ENCODE results near the gene STC2. TPM values are rescaled to one million over a fixed set of nuclear protein-coding genes. Genes with fewer than 3 reads are reported as not detected.

STC2 gene
- total RNA-seq, 1 donor from 2014 or later, result 12.2 TPM

DNA sequence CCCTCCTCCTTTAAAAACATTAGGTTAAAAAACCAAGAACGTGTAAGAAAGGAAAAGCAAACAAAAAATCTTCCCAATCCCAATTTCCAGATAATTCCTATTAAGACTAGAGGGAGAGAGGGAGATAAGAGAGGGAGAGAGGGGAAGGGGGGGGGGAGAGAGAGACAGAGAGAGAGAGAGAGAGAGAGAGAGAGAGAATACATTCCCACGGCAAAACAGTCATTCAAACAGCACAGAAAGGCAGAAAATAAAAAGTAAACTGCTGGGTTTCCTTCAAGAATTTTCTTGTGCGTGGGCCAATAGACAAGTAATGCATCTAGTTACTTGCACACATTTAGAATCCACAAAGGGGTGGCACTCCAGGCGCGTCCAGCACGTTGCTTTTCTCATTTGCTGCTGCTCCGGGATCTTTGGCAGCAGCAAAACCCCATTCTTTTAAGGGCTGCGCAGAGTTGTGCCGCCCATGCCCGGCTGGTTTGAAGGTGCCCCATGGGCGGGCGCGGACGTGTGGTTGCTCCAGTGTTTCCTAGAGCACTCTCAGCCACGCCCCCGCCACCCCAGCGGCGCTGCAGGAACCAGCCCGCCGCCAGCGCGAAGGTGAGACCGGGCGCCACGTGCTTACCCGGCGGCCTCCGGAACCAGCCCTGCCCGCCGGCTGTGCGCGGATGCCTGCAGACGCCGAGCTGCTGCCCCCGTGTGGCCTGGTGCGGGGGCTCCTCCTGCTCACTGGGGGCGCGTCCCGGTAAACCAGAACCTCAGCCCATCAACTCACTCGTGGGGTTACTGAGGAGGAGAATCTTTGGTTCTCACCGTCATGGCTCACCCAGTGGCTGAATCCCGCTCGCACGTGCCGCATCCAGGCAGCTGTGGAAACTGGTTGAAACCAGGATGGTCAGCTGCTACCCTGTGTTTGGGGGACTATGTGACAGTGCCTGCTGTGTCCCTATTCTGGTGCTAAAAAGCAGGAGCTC, 44.6 kb downstream of the STC2 start:
- no peak overlapping the region for H3K27ac Mint-ChIP-seq
- TF ChIP-seq, protein P1, sequence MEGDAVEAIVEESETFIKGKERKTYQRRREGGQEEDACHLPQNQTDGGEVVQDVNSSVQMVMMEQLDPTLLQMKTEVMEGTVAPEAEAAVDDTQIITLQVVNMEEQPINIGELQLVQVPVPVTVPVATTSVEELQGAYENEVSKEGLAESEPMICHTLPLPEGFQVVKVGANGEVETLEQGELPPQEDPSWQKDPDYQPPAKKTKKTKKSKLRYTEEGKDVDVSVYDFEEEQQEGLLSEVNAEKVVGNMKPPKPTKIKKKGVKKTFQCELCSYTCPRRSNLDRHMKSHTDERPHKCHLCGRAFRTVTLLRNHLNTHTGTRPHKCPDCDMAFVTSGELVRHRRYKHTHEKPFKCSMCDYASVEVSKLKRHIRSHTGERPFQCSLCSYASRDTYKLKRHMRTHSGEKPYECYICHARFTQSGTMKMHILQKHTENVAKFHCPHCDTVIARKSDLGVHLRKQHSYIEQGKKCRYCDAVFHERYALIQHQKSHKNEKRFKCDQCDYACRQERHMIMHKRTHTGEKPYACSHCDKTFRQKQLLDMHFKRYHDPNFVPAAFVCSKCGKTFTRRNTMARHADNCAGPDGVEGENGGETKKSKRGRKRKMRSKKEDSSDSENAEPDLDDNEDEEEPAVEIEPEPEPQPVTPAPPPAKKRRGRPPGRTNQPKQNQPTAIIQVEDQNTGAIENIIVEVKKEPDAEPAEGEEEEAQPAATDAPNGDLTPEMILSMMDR (IDR thresholded peaks at IDR 0.05; ENCODE audit: unreplicated experiment), result peak; percentile 89
- no peak overlapping the region for H3K4me3 Mint-ChIP-seq (ENCODE audit: low read depth)
- H3K27me3 Mint-ChIP-seq, result peaks cover 70% of the 10 kb centered on the region
- H3K9me3 Mint-ChIP-seq (ENCODE audit: low read depth), result peaks cover 8% of the 10 kb centered on the region
- peaks cover 1% of the 10 kb centered on the region for H3K4me1 Mint-ChIP-seq (ENCODE audit: low read depth)
- no peaks in the 10 kb centered on the region for H3K36me3 Mint-ChIP-seq (ENCODE audit: insufficient read depth)
- peak; percentile 74 for DNase-seq (ENCODE audit: low spot score, unreplicated experiment)

DNA sequence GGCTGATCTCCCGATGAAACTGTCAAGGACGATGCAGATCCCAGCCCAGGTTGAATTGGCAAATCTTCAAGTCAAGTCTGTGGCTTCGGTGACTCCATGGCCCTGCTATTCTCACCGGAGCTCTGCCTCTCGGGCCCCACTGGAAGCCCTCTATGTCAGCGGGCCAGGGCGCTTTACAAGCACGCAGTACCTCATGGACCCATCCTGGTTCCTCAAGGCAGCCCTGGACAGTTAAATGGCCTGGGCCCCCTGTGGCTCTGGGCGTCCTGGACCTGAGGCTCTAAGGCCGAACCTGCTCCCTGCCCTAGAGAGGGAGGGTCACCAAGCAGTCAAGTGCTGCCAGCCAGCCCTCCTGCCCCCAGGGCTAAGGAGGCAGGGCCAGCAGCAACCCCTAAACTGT, 45.3 kb downstream of the STC2 start:
- no peak overlapping the region for H3K27ac Mint-ChIP-seq
- peaks cover 1% of the 10 kb centered on the region for H3K4me1 Mint-ChIP-seq (ENCODE audit: low read depth)
- peaks cover 68% of the 10 kb centered on the region for H3K27me3 Mint-ChIP-seq
- H3K4me3 Mint-ChIP-seq (ENCODE audit: low read depth), result no peak overlapping the region
- no peaks in the 10 kb centered on the region for H3K36me3 Mint-ChIP-seq (ENCODE audit: insufficient read depth)
- TF ChIP-seq, protein P1 (IDR thresholded peaks at IDR 0.05; ENCODE audit: unreplicated experiment), result no peak
- H3K9me3 Mint-ChIP-seq (ENCODE audit: low read depth), result peaks cover 8% of the 10 kb centered on the region
- DNase-seq (ENCODE audit: low spot score, unreplicated experiment), result no peak

DNA sequence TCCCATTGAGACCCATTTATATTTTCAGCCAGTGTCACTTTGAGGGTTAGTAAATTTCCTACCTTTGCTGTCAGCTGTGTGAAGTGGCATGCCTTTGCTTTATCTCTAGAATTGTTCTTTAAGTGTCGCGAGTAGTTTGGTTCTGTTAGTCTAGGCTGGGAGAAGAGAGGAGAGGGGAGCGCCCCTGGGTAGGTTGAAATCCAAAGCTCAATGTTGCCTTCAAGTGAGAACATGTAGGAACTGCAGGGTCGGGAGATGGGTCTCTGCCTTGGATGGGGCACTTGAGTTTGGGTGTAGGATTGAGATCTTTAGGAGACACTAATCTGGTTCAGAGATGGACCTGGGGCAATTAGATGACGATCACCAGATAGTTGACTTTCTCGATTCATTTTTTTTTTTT, 46.3 kb downstream of the STC2 start:
- peaks cover 8% of the 10 kb centered on the region for H3K9me3 Mint-ChIP-seq (ENCODE audit: low read depth)
- no peak for DNase-seq (ENCODE audit: low spot score, unreplicated experiment)
- no peak overlapping the region for H3K4me3 Mint-ChIP-seq (ENCODE audit: low read depth)
- no peaks in the 10 kb centered on the region for H3K36me3 Mint-ChIP-seq (ENCODE audit: insufficient read depth)
- H3K4me1 Mint-ChIP-seq (ENCODE audit: low read depth), result peaks cover 1% of the 10 kb centered on the region
- no peak overlapping the region for H3K27ac Mint-ChIP-seq
- H3K27me3 Mint-ChIP-seq, result peaks cover 64% of the 10 kb centered on the region
- TF ChIP-seq, protein P1 (IDR thresholded peaks at IDR 0.05; ENCODE audit: unreplicated experiment), result peak; percentile 45

DNA sequence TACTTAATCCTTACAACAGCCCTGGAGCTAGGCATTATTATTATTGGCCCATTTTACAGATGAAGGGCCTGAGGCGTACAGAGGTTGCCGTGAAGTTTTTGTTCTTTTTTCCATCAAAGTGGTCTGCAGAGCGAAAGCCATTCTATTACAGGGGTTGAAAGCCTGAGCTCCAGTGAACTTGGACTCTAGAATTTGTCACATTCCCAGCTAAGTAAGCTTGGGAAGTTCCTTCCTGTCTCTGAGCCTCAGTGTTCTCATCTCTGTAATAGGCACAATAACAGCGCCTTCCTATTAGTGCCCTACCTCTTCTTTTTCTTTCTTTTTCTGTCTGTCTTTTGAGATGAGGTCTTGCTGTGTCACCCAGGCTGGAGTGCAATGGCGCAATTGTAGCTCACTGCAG, 49.0 kb downstream of the STC2 start:
- peaks cover 1% of the 10 kb centered on the region for H3K4me1 Mint-ChIP-seq (ENCODE audit: low read depth)
- peaks cover 6% of the 10 kb centered on the region for H3K9me3 Mint-ChIP-seq (ENCODE audit: low read depth)
- DNase-seq (ENCODE audit: low spot score, unreplicated experiment), result no peak
- TF ChIP-seq, protein P1 (IDR thresholded peaks at IDR 0.05; ENCODE audit: unreplicated experiment), result no peak
- no peaks in the 10 kb centered on the region for H3K36me3 Mint-ChIP-seq (ENCODE audit: insufficient read depth)
- H3K27ac Mint-ChIP-seq, result no peak overlapping the region
- no peak overlapping the region for H3K4me3 Mint-ChIP-seq (ENCODE audit: low read depth)
- peaks cover 43% of the 10 kb centered on the region for H3K27me3 Mint-ChIP-seq

DNA sequence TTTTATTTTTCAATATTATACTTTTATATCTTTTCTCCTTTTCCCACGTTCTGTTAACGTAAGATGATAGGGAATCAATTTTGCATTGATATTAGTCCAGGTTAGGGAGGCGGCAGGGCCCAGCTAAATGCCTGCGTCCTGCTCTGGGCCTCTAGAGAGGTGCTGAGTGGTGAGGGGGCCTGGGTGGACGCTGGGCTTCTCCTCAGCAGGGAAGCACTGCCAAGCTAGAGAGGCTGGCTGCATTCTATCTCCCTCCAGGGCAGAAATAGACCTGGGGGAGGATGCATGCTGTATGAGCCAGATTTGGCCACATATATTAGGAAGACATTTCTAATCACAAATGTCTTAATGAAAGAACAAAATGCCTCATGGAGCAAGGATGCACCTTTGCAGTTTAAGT, 49.6 kb downstream of the STC2 start:
- H3K36me3 Mint-ChIP-seq (ENCODE audit: insufficient read depth), result no peaks in the 10 kb centered on the region
- H3K4me1 Mint-ChIP-seq (ENCODE audit: low read depth), result peaks cover 1% of the 10 kb centered on the region
- DNase-seq (ENCODE audit: low spot score, unreplicated experiment), result no peak
- peaks cover 5% of the 10 kb centered on the region for H3K9me3 Mint-ChIP-seq (ENCODE audit: low read depth)
- no peak overlapping the region for H3K27ac Mint-ChIP-seq
- TF ChIP-seq, protein P1 (IDR thresholded peaks at IDR 0.05; ENCODE audit: unreplicated experiment), result no peak
- peaks cover 41% of the 10 kb centered on the region for H3K27me3 Mint-ChIP-seq
- H3K4me3 Mint-ChIP-seq (ENCODE audit: low read depth), result no peak overlapping the region

All from progenitor cell of endocrine pancreas (in vitro differentiated cells).